ENCODE results near the gene LRP5.

Gene LRP5

DNA sequence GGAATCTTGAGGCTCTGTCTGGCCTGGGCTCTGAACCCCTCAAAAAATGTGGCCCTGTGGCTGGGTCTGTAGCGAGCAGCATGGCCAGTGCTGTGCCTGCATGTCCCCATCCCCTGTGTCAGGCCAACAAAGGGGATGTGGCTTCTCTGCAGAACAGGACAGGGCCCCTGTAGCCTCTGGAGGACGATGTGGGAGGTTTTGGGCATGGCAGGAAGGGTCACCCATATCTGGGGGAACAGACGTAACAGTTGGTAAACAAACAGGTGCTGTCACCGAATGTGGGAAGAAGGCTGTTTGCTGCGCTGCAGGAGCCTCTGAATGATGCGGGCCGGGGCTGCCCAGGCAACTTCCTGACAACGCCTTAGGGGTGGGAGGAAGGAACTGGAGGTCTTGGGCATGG, 35.0 kb downstream of the LRP5 start:
- DNase-seq (ENCODE audit: low spot score): no peak

DNA sequence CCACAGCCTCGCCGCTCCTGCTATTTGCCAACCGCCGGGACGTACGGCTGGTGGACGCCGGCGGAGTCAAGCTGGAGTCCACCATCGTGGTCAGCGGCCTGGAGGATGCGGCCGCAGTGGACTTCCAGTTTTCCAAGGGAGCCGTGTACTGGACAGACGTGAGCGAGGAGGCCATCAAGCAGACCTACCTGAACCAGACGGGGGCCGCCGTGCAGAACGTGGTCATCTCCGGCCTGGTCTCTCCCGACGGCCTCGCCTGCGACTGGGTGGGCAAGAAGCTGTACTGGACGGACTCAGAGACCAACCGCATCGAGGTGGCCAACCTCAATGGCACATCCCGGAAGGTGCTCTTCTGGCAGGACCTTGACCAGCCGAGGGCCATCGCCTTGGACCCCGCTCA, 35.5 kb downstream of the LRP5 start:
- DNase-seq (ENCODE audit: low spot score): no peak

DNA sequence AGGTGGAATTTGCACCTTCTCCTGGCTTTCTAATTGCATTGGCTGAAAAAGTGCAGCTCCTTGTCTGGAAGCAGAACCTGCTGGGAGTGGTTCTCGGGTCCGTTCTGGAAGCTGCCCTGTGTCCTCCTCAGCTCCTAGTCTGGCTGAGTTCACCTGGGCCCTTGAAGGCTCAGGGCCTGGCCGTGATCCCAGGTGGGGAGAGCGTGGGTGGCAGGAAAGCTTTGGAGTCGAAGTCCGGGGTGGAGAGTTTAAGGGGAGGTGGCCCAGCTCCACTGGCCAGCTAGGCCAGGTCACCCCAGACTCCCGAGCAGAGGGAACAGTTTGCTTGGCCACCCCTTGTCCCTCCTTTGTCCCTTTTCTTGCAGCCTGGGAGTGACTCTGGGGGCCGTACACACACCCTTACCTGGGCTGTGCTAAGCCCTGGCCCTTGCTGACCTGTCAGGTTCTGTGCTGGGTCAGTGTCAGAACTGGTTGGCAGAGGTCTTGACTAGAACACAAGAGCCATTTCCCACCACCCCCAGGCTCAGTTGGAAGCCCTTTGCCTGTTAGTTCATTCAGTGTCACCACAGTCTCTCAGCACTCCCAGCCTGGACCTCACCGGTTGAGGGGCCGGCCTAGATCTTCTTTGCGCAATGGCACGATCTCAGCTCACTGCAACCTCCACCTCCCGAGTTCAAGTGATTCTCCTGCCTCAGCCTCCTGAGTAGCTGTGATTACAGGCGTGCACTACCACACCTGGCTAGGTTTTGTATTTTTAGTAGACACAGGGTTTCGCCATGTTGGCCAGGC, 37.3 kb downstream of the LRP5 start:
- no peak for DNase-seq (ENCODE audit: low spot score)

- DNase-seq (ENCODE audit: low spot score): no peak
These were observed 38.5 kb downstream of the LRP5 start for GRCh38 chr11:68350759-68351449.

GRCh38 chr11:68351450-68352275, 39.3 kb downstream of the LRP5 start:
- no peak for DNase-seq (ENCODE audit: low spot score)

GRCh38 chr11:68352591-68352990, 40.2 kb downstream of the LRP5 start:
- DNase-seq (ENCODE audit: low spot score): no peak

DNA sequence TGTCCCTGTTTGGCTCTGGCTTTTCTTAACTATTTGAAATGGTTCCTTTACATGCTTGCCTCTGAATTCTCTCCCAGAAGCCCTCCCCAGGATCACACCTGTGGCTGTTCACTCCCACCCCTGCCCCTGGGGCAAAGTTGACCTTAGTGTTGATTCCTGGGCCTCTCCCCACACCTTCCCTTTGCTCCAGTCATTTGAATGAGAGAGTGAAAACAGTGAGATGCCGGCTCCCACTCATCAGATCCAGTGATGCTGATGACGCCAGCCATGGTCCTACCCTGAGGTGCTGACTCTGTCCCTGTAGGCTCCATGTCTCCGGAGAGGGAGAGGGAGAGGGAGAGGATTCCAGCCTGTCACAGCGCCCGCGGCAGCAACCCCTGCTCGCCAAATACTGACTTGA, 40.7 kb downstream of the LRP5 start:
- DNase-seq (ENCODE audit: low spot score): no peak

DNA sequence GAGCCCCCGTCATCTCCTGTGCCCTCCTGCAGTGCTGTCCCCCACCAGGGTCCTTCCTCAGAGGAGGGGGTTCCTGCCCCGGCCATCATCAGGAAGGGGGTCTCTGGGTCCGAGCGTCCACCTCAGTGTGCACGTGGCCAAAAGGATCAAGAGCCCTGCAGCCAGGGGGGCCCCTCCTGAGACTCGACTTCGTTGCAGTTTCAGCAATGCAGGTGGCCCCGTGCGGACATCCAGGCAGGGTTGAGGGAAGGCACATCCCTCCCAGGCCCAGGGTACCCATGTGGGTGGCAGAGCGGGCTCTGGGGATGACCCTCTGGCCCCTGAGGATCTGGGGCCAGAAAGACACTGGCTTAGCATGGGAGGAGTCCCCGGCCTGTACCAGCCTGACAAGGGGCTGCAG, 41.3 kb downstream of the LRP5 start:
- DNase-seq (ENCODE audit: low spot score): no peak

GRCh38 chr11:68354148-68354872, 41.9 kb downstream of the LRP5 start:
- no peak for DNase-seq (ENCODE audit: low spot score)

DNA sequence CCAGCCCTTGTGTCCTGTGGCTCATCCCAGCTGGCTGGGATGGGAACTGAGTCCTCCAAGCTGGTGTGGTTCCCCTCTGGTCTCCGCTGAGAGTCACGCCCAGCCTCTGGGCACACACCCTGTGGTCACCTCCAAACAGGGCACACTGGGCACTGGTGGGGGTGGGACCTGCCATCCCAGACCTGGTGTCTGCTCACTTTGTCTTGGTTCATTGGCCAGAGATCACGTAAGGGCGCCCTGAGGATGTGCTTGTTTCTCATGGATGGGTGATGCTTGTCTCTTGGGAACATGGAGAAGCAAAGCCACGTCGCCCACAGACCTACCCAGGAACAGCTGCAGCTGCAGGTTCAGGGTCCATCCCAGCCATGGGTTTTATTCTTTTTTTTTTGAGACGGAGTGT, 43.1 kb downstream of the LRP5 start:
- no peak for DNase-seq (ENCODE audit: low spot score)

- no peak for DNase-seq (ENCODE audit: low spot score)
These were observed 45.2 kb downstream of the LRP5 start for GRCh38 chr11:68357568-68357967.

- no peak for DNase-seq (ENCODE audit: low spot score)
These were observed 46.0 kb downstream of the LRP5 start for GRCh38 chr11:68358416-68358815.

DNA sequence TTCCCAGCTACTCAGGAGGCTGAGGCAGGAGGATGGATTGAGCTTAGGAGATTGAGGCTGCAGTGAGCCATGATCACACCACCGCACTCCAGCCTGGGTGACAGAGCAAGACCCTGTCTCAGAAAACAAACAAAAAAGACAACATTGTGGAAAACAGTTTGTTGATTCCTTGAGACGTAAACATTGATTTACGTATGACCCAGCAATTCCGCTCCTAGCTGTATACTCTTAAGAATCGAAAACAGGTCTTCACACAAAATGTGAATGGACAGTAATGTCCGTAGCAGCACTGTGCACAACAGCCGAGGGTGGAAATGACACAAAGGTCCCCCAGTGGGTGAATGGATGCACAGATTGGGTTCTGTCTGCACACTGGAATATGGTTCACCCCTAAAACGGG, 49.3 kb downstream of the LRP5 start:
- no peak for DNase-seq (ENCODE audit: low spot score)

DNA sequence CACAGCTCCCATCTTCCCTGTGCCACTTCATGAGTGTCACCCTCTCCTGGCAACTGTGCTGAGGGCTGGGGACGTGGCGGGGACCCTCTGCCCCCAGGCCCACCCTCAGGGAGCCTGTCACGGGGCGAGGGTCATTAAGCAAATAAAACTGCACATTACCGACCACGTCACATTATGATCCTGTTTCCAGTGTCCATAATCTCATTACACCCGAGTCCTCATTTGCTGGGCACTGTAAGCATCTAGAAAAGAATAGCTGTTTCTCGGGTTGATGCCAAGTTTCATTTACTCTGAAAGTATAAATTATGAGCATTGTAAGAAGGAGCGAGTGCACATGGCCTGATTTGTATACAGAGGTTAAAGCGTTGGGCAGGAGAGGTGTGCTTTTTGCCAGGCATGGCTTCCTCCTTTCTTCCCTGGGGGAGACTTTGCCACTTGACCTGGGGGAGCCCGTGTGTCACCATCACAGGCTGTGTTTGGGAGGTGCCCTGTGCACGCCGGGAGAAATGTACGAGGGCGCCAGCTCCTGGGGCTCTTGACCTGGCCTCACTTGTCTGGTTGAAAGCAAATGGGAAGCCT, 50.5 kb downstream of the LRP5 start:
- DNase-seq (ENCODE audit: low spot score): no peak

DNA sequence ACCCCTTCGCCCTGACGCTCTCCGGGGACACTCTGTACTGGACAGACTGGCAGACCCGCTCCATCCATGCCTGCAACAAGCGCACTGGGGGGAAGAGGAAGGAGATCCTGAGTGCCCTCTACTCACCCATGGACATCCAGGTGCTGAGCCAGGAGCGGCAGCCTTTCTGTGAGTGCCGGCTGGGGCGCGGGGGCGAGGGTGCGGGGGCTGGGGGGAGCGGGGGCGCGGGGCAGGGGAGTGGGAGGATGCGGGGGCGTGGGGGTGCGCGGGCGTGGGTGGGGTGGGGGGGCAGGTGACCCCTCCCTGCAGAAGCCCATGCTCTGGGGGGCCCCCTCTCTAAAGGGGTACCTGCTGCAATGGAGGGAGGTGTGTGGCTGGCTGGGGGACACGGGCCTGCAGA, 51.4 kb downstream of the LRP5 start:
- DNase-seq (ENCODE audit: low spot score): no peak

GRCh38 chr11:68364581-68364980, 52.2 kb downstream of the LRP5 start:
- no peak for DNase-seq (ENCODE audit: low spot score)

- DNase-seq (ENCODE audit: low spot score): no peak
These were observed 53.6 kb downstream of the LRP5 start for GRCh38 chr11:68365943-68366435.

DNA sequence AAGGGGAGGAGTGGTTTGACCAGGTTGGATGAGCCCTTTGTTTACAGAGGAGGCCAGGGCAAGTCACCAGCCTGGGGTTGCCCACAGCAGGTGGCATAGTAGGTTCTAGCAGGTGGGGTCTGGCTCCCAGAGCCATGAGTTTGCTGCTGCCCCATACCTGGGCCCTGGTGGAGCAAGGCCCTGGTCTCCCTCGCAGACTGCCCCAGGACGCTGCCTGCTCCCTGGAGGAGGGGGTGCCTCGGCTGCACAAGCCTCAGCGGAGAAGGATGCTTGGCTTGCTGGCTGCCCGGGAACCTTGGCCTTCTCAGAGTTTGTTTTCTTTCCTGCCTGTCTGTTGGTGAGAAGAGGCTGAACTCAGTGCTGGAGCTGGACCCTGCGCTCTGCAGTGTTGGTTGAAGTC, 54.9 kb downstream of the LRP5 start:
- DNase-seq (ENCODE audit: low spot score): no peak

DNA sequence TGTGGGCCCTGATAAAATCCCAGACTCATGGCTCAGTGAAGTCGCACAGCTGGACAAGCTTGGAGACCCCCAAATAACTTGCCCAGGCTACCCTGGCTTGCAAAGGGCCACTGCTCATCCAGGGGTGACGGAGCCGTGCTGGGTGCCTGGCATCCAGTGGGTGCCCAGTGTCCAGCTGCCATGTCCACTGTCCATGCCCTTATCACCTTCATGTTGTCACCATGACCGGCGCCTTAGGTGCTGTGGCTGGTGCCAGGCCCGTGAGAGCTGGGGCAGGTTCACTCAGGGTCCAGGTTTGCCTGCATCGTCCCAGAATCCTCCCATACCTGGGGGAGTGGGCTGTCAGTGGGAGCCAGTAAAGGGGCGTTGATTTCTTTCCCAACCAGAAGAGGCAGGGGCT, 57.4 kb downstream of the LRP5 start:
- no peak for DNase-seq (ENCODE audit: low spot score)

DNA sequence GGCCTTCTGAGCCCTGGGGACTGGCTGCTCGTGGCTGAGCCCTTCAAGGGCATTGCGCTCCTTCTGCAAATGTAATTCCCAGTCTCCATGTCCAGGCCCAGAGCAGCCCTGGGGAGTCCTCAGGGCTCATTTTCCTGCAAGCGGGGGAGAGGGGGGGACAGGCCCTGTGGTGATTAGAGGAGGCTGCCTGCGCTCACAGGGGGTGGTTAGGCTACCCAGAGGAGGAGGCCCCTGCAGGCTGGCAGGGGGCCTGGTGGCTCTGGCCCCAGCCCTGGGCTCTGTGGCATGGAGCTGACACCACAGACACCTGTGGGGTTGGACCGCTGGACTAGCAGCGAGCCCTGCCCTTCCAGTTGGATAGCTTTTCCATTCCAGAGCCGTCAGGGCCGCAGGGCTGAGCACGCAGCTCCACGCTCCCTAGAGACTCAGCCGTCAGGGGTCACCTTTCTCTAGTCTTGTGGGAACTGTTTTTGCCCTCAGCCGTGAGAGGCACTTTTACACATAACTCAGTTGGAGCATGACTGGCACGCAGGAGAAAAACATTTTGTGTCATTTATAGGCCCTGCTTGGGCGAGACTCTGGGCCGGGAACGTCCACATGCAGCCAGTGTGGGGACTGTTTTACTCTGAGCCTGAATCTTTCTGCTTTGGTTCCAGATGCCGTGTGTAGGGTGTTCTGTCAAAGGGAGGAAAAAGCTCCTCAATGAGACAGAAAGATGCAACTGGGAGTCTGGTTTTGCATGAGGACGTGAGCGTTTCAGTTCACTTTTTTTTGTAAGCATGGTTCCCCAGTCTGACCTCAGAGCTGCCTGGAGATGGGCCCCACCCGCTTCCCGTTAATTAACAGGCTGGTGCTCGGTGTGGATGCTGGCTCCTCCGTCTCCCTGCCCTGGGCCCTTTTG, 58.1 kb downstream of the LRP5 start:
- DNase-seq (ENCODE audit: low spot score): no peak
